HEK293 (cell line): Measurements from ENCODE around the gene RAP1GAP.

Experiments used
- ZNF175 ChIP-seq: fragments of 450-650 bp; formaldehyde crosslinking; IDR thresholded peaks from 2 replicates; pipeline ENCODE4 v1.5.1; 2016; ENCODE audit warnings: missing biosample characterization, missing genetic modification characterization
- TF ChIP-seq, protein P1 (sequence below): fragments of 450-650 bp; formaldehyde crosslinking; IDR thresholded peaks from 2 replicates; pipeline ENCODE4 v1.5.1; 2016; ENCODE audit warnings: missing biosample characterization, missing genetic modification characterization

DNA sequence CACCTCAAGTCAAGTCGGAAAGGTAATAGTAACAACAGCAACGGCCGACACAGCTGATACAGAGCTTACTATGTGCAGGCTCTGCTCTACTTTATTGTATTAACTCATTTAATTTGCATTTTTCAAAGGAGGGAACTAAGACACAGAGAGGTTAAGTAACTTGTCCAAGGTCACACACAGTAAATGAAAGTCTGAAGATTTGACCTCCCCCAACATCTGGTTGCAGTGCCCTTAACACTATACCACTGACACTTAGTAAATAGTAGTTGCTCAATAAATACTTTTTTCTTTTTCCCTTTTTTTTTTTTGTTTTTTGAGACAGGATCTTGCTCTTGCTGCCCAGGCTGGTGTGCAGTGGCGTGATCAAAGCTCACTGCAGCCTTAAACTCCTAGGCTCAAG lies 39.2 kb downstream of the RAP1GAP start:
- no peak for TF ChIP-seq ZNF175 (tag by site-specific recombination)
- TF ChIP-seq, protein P1, sequence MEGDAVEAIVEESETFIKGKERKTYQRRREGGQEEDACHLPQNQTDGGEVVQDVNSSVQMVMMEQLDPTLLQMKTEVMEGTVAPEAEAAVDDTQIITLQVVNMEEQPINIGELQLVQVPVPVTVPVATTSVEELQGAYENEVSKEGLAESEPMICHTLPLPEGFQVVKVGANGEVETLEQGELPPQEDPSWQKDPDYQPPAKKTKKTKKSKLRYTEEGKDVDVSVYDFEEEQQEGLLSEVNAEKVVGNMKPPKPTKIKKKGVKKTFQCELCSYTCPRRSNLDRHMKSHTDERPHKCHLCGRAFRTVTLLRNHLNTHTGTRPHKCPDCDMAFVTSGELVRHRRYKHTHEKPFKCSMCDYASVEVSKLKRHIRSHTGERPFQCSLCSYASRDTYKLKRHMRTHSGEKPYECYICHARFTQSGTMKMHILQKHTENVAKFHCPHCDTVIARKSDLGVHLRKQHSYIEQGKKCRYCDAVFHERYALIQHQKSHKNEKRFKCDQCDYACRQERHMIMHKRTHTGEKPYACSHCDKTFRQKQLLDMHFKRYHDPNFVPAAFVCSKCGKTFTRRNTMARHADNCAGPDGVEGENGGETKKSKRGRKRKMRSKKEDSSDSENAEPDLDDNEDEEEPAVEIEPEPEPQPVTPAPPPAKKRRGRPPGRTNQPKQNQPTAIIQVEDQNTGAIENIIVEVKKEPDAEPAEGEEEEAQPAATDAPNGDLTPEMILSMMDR, result no peak
